HepG2 (cell line): ENCODE data around the gene CASS4. TPM values are rescaled to one million over a fixed set of nuclear protein-coding genes. Genes with fewer than 3 reads are reported as not detected.

Experiments used
- ATAC-seq: fragments of 200-7000 bp; cut with Tn5 transposase; 3 replicates; pipeline ENCODE4 v1.9.1; 2020; ENCODE audit warnings: mild to moderate bottlenecking, moderate library complexity
- BruUV-seq: library from RNA; stranded (reverse); fragments of 400-500 nt; replicated peaks from 2 replicates; lab custom pipeline; 2021; lab: Mats Ljungman, UMichigan
- CTCF ChIA-PET: fragments of 300-600 bp; formaldehyde crosslinking; extraction: SDS; loops from one replicate; lab custom pipeline; 2021; ENCODE audit warnings: low total read pairs, inconsistent platforms, low intra/inter-chr PET ratio; lab: Yijun Ruan, JAX
- POLR2A ChIA-PET: fragments of 350-600 bp; sonication (Branson Sonifier 250); formaldehyde crosslinking; loops from one replicate; lab custom pipeline; 2020; ENCODE audit warnings: antibody characterized with exemption, inconsistent platforms; lab: Yijun Ruan, JAX
- DNase-seq: peaks from one replicate; pipeline ENCODE4 v3.0.0-alpha.2; 2015; ENCODE audit warnings: low spot score
- FAIRE-seq: peaks from 3 replicates; lab custom pipeline; 2011; peaks lifted over from hg19 to GRCh38; lab: Jason Lieb, UNC
- H2AFZ ChIP-seq: one replicate; pipeline ENCODE4 v1.6.1; 2011; ENCODE audit warnings: low read length, inconsistent platforms
- H3K27ac ChIP-seq: fragments of 300-600 bp; 3 replicates; pipeline ENCODE4 v1.8.0; 2011; ENCODE audit warnings: mixed run types, mild to moderate bottlenecking, mixed read lengths, low read length, inconsistent platforms; ENCODE audit not compliant: insufficient read depth; ENCODE audit errors: extremely low read length
- H3K27me3 ChIP-seq, 2 experiments: fragments of 200-600 bp in 1 of 2; 2 replicates in 1 of 2; 3 replicates in 1 of 2; pipeline versions ENCODE4 v1.6.0 to v1.8.0; 2011; ENCODE audit warnings: low read length in 2 of 2, mild to moderate bottlenecking in 2 of 2, moderate library complexity in 2 of 2, inconsistent platforms in 1 of 2; ENCODE audit not compliant: insufficient read depth in 2 of 2, control insufficient read depth in 1 of 2
- H3K36me3 ChIP-seq, 2 experiments: fragments of 200-600 bp in 1 of 2; replicated peaks in 1 of 2; 2 replicates in 1 of 2; 3 replicates in 1 of 2; pipeline versions ENCODE4 v1.5.1 to v1.8.0; 2011; ENCODE audit warnings: low read length in 2 of 2, inconsistent platforms in 1 of 2; ENCODE audit not compliant: insufficient read depth in 2 of 2, control insufficient read depth in 1 of 2
- H3K4me1 ChIP-seq: 2 replicates; pipeline ENCODE4 v1.5.1; 2012; ENCODE audit warnings: low read length, inconsistent platforms; ENCODE audit not compliant: insufficient read depth
- H3K4me2 ChIP-seq: 2 replicates; pipeline ENCODE4 v1.6.0; 2011; ENCODE audit warnings: low read depth, low read length, inconsistent platforms
- H3K4me3 ChIP-seq, 3 experiments: fragments of 200-600 bp in 1 of 3; sonication (generic), shearing (Covaris generic) in 1 of 3; replicated peaks in 1 of 3; 2 replicates each; pipeline ENCODE4 v1.5.1; 2011 to 2016; ENCODE audit warnings: low read length in 3 of 3, inconsistent platforms in 2 of 3, low read depth in 2 of 3, mild to moderate bottlenecking in 2 of 3, control low read depth in 1 of 3, mixed read lengths in 1 of 3; ENCODE audit not compliant: insufficient read depth in 1 of 3
- H3K79me2 ChIP-seq: one replicate; pipeline ENCODE4 v1.6.1; 2011; ENCODE audit warnings: low read length, inconsistent platforms; ENCODE audit not compliant: insufficient read depth
- H3K9ac ChIP-seq: 2 replicates; pipeline ENCODE4 v1.6.0; 2011; ENCODE audit warnings: mild to moderate bottlenecking, low read depth, low read length, inconsistent platforms; ENCODE audit not compliant: insufficient read depth
- H3K9me3 ChIP-seq: 2 replicates; pipeline ENCODE4 v1.5.1; 2012; ENCODE audit warnings: mild to moderate bottlenecking, low read length
- H4K20me1 ChIP-seq: 2 replicates; pipeline ENCODE4 v1.6.0; 2011; ENCODE audit warnings: inconsistent platforms, mild to moderate bottlenecking, low read length, moderate library complexity; ENCODE audit not compliant: insufficient read depth
- ATF7 ChIP-seq, 2 experiments: fragments of 450-650 bp in 1 of 2; sonication (generic) in 1 of 2; formaldehyde crosslinking in 1 of 2; IDR thresholded peaks; 2 replicates each; pipeline versions ENCODE4 v1.4.0 to v1.6.1; 2016 to 2020; ENCODE audit warnings: antibody characterized with exemption in 1 of 2, mild to moderate bottlenecking in 1 of 2, missing genetic modification reagents in 1 of 2
- BORCS8-MEF2B ChIP-seq: sonication (generic); formaldehyde crosslinking; IDR thresholded peaks from 2 replicates; pipeline ENCODE4 v1.8.0; 2022; ENCODE audit warnings: mild to moderate bottlenecking, missing genetic modification reagents
- CTCF ChIP-seq: sonication (generic); formaldehyde crosslinking; IDR thresholded peaks from 2 replicates; pipeline ENCODE4 v1.5.0; 2020; ENCODE audit warnings: mild to moderate bottlenecking, missing genetic modification reagents, moderate library complexity
- FOSL1 ChIP-seq: sonication (generic); formaldehyde crosslinking; IDR thresholded peaks from 2 replicates; pipeline ENCODE4 v1.9.0; 2021; ENCODE audit warnings: missing genetic modification reagents, borderline replicate concordance
- GFI1 ChIP-seq: sonication (generic); formaldehyde crosslinking; IDR thresholded peaks from 2 replicates; pipeline ENCODE4 v1.5.0; 2020; ENCODE audit warnings: missing genetic modification reagents, mild to moderate bottlenecking, borderline replicate concordance
- HIVEP1 ChIP-seq: sonication (generic); formaldehyde crosslinking; IDR thresholded peaks from 2 replicates; pipeline ENCODE4 v1.4.0; 2020; ENCODE audit warnings: mild to moderate bottlenecking, missing genetic modification reagents
- HMG20B ChIP-seq: conservative IDR thresholded peaks from 2 replicates; pipeline ENCODE4 v1.6.1; 2016; ENCODE audit warnings: missing genetic modification reagents, missing compliant biosample characterization
- KAT7 ChIP-seq: IDR thresholded peaks from 2 replicates; pipeline ENCODE4 v1.6.1; 2018; ENCODE audit warnings: borderline replicate concordance, missing compliant biosample characterization
- KDM5B ChIP-seq: sonication (generic); formaldehyde crosslinking; IDR thresholded peaks from 2 replicates; pipeline ENCODE4 v1.4.0; 2020; ENCODE audit warnings: missing genetic modification reagents, mild to moderate bottlenecking, borderline replicate concordance
- MED8 ChIP-seq: sonication (generic); formaldehyde crosslinking; IDR thresholded peaks from 2 replicates; pipeline ENCODE4 v1.8.1; 2023; ENCODE audit warnings: mild to moderate bottlenecking, missing genetic modification reagents; ENCODE audit not compliant: insufficient replicate concordance
- MLLT10 ChIP-seq: sonication (generic); formaldehyde crosslinking; IDR thresholded peaks from 2 replicates; pipeline ENCODE4 v1.4.0; 2020; ENCODE audit warnings: missing genetic modification reagents
- MXD4 ChIP-seq: IDR thresholded peaks from 2 replicates; pipeline ENCODE4 v1.6.1; 2016; ENCODE audit warnings: mild to moderate bottlenecking, missing biosample characterization, missing genetic modification reagents
- NFKBIZ ChIP-seq: IDR thresholded peaks from 2 replicates; pipeline ENCODE4 v1.6.1; 2018; ENCODE audit warnings: missing genetic modification reagents, missing compliant biosample characterization
- RXRB ChIP-seq: IDR thresholded peaks from 2 replicates; pipeline ENCODE4 v1.6.1; 2016; ENCODE audit warnings: borderline replicate concordance, missing genetic modification reagents, missing compliant biosample characterization
- SMARCE1 ChIP-seq: fragments of 450-650 bp; IDR thresholded peaks from 2 replicates; pipeline ENCODE4 v1.6.1; 2017; ENCODE audit warnings: borderline replicate concordance
- SNAPC2 ChIP-seq: sonication (generic); formaldehyde crosslinking; IDR thresholded peaks from 2 replicates; pipeline ENCODE4 v1.8.1; 2022; ENCODE audit warnings: mild to moderate bottlenecking, missing genetic modification reagents
- U2AF2 ChIP-seq: fragments of 200-400 bp; formaldehyde crosslinking; IDR thresholded peaks from 2 replicates; pipeline ENCODE4 v1.6.1; 2017; ENCODE audit warnings: low read depth, mild to moderate bottlenecking, low read length
- ZMAT5 ChIP-seq: sonication (generic); formaldehyde crosslinking; IDR thresholded peaks from 2 replicates; pipeline ENCODE4 v1.5.0; 2020; ENCODE audit warnings: mild to moderate bottlenecking, low read depth, missing genetic modification reagents, borderline replicate concordance
- ZNF335 ChIP-seq: sonication (generic); formaldehyde crosslinking; IDR thresholded peaks from 2 replicates; pipeline ENCODE4 v1.4.0; 2020; ENCODE audit warnings: missing genetic modification reagents
- ZNF660 ChIP-seq: sonication (generic); formaldehyde crosslinking; IDR thresholded peaks from 2 replicates; pipeline ENCODE4 v1.5.1; 2020; ENCODE audit warnings: mild to moderate bottlenecking, low read depth, missing genetic modification reagents, borderline replicate concordance
- ZNF883 ChIP-seq: sonication (generic); formaldehyde crosslinking; IDR thresholded peaks from 2 replicates; pipeline ENCODE4 v1.5.1; 2020; ENCODE audit warnings: mild to moderate bottlenecking, missing genetic modification reagents; ENCODE audit errors: not compliant biosample characterization
- WGBS: methylation state at CpG from one replicate; pipeline ENCODE4 v1.1.6; 2017; ENCODE audit warnings: low lambda C conversion rate; 5-methylcytosine and 5-hydroxymethylcytosine counted together
- in situ Hi-C: cut with HindIII; loops from 2 replicates; pipeline ENCODE4 v1.10.0; 2017; ENCODE audit warnings: low pct_unique_long_range_greater_than_20kb; ENCODE audit not compliant: extremely low pct_ligation_motif_present
- intact Hi-C: fragments of 100-400 bp; cut with micrococcal nuclease; formaldehyde crosslinking; loops from one replicate; pipeline ENCODE4 v1.10.0; 2022; ENCODE audit not compliant: unreplicated experiment
- polyA plus RNA-seq, 8 experiments: library from polyadenylated mRNA; depleted of rRNA in 3 of 8; stranded (reverse) in 7 of 8; unstranded in 1 of 8; fragments of >200 nt; fragmentation: Illumina TruSeq in 4 of 8; extraction: Trizol in 4 of 8; gene quantifications; 2 replicates each; pipeline versions ENCODE4 v1.2.1 to v1.2.3, GENCODE V29; 2011 to 2016; ENCODE audit warnings: low read depth in 4 of 8, missing spikeins in 1 of 8, mixed read lengths in 1 of 8; ENCODE audit not compliant: insufficient read depth in 1 of 8
- total RNA-seq, 5 experiments: library from RNA; depleted of rRNA; stranded (reverse); fragments of >200 nt; fragmentation: Illumina TruSeq; extraction: Trizol; gene quantifications; 2 replicates each; pipeline ENCODE4 v1.2.3, GENCODE V29; 2016; ENCODE audit warnings: low read depth in 1 of 5
- TF ChIP-seq, protein P1 (sequence below): IDR thresholded peaks from 2 replicates; pipeline ENCODE4 v1.6.1; 2018; ENCODE audit warnings: missing genetic modification reagents, mild to moderate bottlenecking, missing compliant biosample characterization

CASS4 gene
- total and polyA plus RNA-seq, 2 of the 13 experiments (the other 11 are each of a cell fraction or from before 2014, with no cell fraction given), result 0.17 to 0.49 TPM

DNA sequence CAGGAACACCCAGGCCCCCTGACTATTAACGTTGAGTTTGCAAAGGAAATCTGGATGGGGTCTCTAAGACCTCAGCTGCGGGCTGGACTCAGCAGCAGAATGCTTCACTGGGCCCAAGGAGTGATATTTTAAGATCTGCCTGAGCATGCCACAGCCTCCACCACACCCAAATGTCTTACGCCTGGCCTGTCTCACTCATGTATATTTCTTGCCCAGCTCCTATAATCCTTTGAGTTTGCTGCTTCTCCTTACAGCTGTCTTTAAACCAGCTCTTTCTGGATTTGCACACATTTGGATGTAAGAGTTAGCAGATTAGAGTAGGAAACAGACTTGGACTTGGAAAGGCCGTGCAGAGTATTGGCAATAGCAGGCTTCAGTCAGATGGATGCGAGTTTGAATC is 16.4 kb downstream of the CASS4 start (continued):
- TF ChIP-seq RXRB (CRISPR knock-in tag), result no peak
- no peak for TF ChIP-seq KAT7 (CRISPR knock-in tag)
- no peak for TF ChIP-seq KDM5B
- TF ChIP-seq MXD4, result no peak
- TF ChIP-seq HIVEP1, result no peak
- TF ChIP-seq SMARCE1, result no peak
- TF ChIP-seq ZNF883 (CRISPR knock-in tag), result no peak
- TF ChIP-seq ZNF660 (CRISPR knock-in tag), result no peak
- no peak for TF ChIP-seq HMG20B (CRISPR knock-in tag)
- TF ChIP-seq, protein P1, sequence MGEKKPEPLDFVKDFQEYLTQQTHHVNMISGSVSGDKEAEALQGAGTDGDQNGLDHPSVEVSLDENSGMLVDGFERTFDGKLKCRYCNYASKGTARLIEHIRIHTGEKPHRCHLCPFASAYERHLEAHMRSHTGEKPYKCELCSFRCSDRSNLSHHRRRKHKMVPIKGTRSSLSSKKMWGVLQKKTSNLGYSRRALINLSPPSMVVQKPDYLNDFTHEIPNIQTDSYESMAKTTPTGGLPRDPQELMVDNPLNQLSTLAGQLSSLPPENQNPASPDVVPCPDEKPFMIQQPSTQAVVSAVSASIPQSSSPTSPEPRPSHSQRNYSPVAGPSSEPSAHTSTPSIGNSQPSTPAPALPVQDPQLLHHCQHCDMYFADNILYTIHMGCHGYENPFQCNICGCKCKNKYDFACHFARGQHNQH (CRISPR knock-in tag), result no peak
- no peak for TF ChIP-seq SNAPC2 (CRISPR knock-in tag)
- TF ChIP-seq, all 625 proteins: peak for 0

- FAIRE-seq, result no peak
- Histone ChIP-seq H3K27me3 (no peaks in the 10 kb centered on the region), H3K9me3 (no peaks in the 10 kb centered on the region), H4K20me1 (no peaks in the 10 kb centered on the region), H3K36me3 (no peaks in the 10 kb centered on the region), H3K4me3 (no peak overlapping the region), H3K79me2 (no peaks in the 10 kb centered on the region), H3K9ac (no peak overlapping the region), H3K27ac (no peak overlapping the region), H3K4me1 (peaks cover 12% of the 10 kb centered on the region), H2AFZ (no peak overlapping the region), H3K4me2 (no peak overlapping the region)
- no peak for ATAC-seq
- POLR2A ChIA-PET, result no interaction called here
- intact Hi-C loops, result no loop called here
- no TSS peak for BruUV-seq
- DNase-seq, result no peak
- 36% methylated on average over 8 of the region's 8 CpGs for WGBS
- CTCF ChIA-PET, result no interaction called here
- in situ Hi-C loops, result no loop called here
- TF ChIP-seq ZMAT5 (CRISPR knock-in tag) (no peak), CTCF (CRISPR knock-in tag) (no peak), FOSL1 (CRISPR knock-in tag) (no peak), MLLT10 (CRISPR knock-in tag) (no peak), MED8 (CRISPR knock-in tag) (no peak), RXRB (CRISPR knock-in tag) (no peak), U2AF2 (no peak), GFI1 (CRISPR knock-in tag) (no peak), ZNF335 (no peak), NFKBIZ (CRISPR knock-in tag) (no peak), ATF7 (IDR thresholded peaks at IDR 0.05) (no peak), ATF7 (CRISPR knock-in tag; IDR thresholded peaks at IDR 0.05) (no peak), BORCS8-MEF2B (CRISPR knock-in tag) (no peak)
These were observed 16.8 kb downstream of the CASS4 start for GRCh38 chr20:56428881-56429280.
